Loucy (cell line): ENCODE measurements around the gene COPS7A.

Source experiments
- H2AFZ ChIP-seq: fragments of 200-600 bp; sonication (generic); 2 replicates; pipeline ENCODE4 v1.6.0; 2016; ENCODE audit warnings: antibody characterized with exemption, mild to moderate bottlenecking, low read length, moderate library complexity
- H3F3A ChIP-seq: fragments of 200-600 bp; 2 replicates; pipeline ENCODE4 v1.6.0; 2016; ENCODE audit warnings: antibody characterized with exemption, low read depth, mild to moderate bottlenecking
- H3K27me3 ChIP-seq: fragments of 200-600 bp; sonication (generic); 2 replicates; pipeline ENCODE4 v1.6.1; 2014; ENCODE audit warnings: low read length, mild to moderate bottlenecking; ENCODE audit not compliant: insufficient read depth, poor library complexity, severe bottlenecking
- H3K36me3 ChIP-seq: fragments of 200-600 bp; sonication (generic); 2 replicates; pipeline ENCODE4 v1.6.1; 2016; ENCODE audit warnings: low read length; ENCODE audit not compliant: insufficient read depth
- H3K4me1 ChIP-seq: fragments of 200-600 bp; sonication (generic); 2 replicates; pipeline ENCODE4 v1.5.1; 2014; ENCODE audit warnings: low read length, mild to moderate bottlenecking; ENCODE audit not compliant: insufficient read depth, poor library complexity, severe bottlenecking
- H3K4me2 ChIP-seq: fragments of 200-600 bp; sonication (generic); 2 replicates; pipeline ENCODE4 v1.6.0; 2014; ENCODE audit warnings: antibody characterized with exemption, low read length, low read depth, mild to moderate bottlenecking; ENCODE audit not compliant: poor library complexity, severe bottlenecking
- H3K4me3 ChIP-seq: fragments of 200-600 bp; sonication (generic); 2 replicates; pipeline ENCODE4 v1.5.1; 2014; ENCODE audit warnings: low read length, mild to moderate bottlenecking, mixed read lengths; ENCODE audit not compliant: poor library complexity, severe bottlenecking
- H3K79me2 ChIP-seq: fragments of 200-600 bp; sonication (generic); 2 replicates; pipeline ENCODE4 v1.6.1; 2014; ENCODE audit warnings: low read length; ENCODE audit not compliant: insufficient read depth
- H3K9ac ChIP-seq: fragments of 200-600 bp; sonication (generic); 2 replicates; pipeline ENCODE4 v1.6.0; 2014; ENCODE audit warnings: mild to moderate bottlenecking, low read depth, low read length, moderate library complexity; ENCODE audit not compliant: poor library complexity, severe bottlenecking
- H3K9me2 ChIP-seq: fragments of 200-600 bp; sonication (generic); replicated peaks from 2 replicates; pipeline ENCODE4 v1.6.1; 2016; ENCODE audit warnings: low read depth, low read length, mixed read lengths
- H3K9me3 ChIP-seq: fragments of 200-600 bp; sonication (generic); 2 replicates; pipeline ENCODE4 v1.6.1; 2014; ENCODE audit warnings: mild to moderate bottlenecking, antibody characterized with exemption, low read length, low read depth; ENCODE audit not compliant: insufficient read depth
- H4K20me1 ChIP-seq: fragments of 200-600 bp; sonication (generic); 2 replicates; pipeline ENCODE4 v1.6.0; 2014; ENCODE audit warnings: antibody characterized with exemption, low read length, mild to moderate bottlenecking; ENCODE audit not compliant: insufficient read depth, poor library complexity, severe bottlenecking
- EZH2phosphoT487 ChIP-seq: fragments of 200-600 bp; IDR thresholded peaks from 2 replicates; pipeline ENCODE4 v1.6.1; 2018; ENCODE audit warnings: antibody characterized with exemption, mild to moderate bottlenecking, moderate library complexity, borderline replicate concordance
- TF ChIP-seq, protein P1 (sequence below): fragments of 200-600 bp; sonication (generic); conservative IDR thresholded peaks from 2 replicates; pipeline ENCODE4 v1.5.1; 2014; ENCODE audit warnings: mild to moderate bottlenecking, antibody characterized with exemption, low read length

The COPS7A gene

DNA sequence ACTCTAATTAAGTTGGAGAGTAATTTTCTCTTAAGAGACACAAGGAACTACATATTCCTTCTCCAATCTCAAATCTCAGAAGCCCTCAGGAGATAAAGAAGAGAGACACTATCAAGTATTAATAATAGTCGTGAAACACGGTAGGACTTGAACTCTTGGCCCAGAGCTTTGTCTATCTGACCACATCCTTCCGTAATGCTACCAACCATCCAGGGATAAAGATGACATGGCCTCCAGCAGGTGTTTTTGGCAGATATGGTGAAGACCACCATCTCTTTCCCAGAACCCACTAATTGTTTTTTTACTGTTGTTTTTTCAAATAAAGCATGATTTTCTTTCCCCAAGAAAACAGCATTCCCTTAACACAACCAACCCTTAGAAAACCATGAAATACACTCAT, 38.0 kb upstream of the COPS7A start:
- H3K27me3 ChIP-seq, result no peaks in the 10 kb centered on the region
- peak overlapping the region; percentile 96 for H3K9ac ChIP-seq
- no peaks in the 10 kb centered on the region; the same call in 1 of the 2 replicates for H3K36me3 ChIP-seq
- peaks cover 55% of the 10 kb centered on the region for H4K20me1 ChIP-seq
- H3K4me3 ChIP-seq, result peak overlapping the region; percentile 87
- H3K4me1 ChIP-seq, result peaks cover 53% of the 10 kb centered on the region
- H3F3A ChIP-seq, result no peaks in the 10 kb centered on the region
- H3K4me2 ChIP-seq, result peak overlapping the region; percentile 100
- no peak for TF ChIP-seq EZH2phosphoT487
- TF ChIP-seq, protein P1, sequence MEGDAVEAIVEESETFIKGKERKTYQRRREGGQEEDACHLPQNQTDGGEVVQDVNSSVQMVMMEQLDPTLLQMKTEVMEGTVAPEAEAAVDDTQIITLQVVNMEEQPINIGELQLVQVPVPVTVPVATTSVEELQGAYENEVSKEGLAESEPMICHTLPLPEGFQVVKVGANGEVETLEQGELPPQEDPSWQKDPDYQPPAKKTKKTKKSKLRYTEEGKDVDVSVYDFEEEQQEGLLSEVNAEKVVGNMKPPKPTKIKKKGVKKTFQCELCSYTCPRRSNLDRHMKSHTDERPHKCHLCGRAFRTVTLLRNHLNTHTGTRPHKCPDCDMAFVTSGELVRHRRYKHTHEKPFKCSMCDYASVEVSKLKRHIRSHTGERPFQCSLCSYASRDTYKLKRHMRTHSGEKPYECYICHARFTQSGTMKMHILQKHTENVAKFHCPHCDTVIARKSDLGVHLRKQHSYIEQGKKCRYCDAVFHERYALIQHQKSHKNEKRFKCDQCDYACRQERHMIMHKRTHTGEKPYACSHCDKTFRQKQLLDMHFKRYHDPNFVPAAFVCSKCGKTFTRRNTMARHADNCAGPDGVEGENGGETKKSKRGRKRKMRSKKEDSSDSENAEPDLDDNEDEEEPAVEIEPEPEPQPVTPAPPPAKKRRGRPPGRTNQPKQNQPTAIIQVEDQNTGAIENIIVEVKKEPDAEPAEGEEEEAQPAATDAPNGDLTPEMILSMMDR, result no peak
- H2AFZ ChIP-seq, result no peak overlapping the region
- H3K9me3 ChIP-seq, result no peaks in the 10 kb centered on the region
- H3K9me2 ChIP-seq, result no peaks in the 10 kb centered on the region
- peaks cover 89% of the 10 kb centered on the region for H3K79me2 ChIP-seq

DNA sequence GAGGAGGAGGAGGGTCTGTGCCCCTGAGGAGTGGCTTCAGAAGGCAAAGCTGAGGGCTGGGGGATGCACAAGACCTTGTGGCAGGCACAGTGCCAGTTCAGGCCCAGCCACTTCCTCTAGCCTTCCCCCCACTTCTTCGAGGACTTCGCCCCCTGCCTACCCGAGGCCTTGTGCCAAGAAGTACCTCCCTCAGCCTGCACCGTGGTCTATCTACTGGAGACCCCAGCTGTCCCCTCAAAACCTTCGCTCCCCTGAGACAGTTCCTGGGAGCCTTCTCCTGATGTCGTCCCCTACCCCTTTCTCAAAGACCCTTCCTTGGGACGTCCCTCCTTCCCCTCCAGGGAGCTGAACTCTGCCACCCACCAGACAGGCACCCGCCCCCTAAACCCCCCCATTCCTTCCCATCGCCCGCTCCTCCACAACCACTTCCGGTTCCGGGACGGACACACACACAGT, 35.3 kb upstream of the COPS7A start:
- Histone ChIP-seq H4K20me1 (peaks cover 37% of the 10 kb centered on the region), H3K4me2 (peak overlapping the region; percentile 100), H2AFZ (peak overlapping the region; percentile 65), H3K36me3 (no peaks in the 10 kb centered on the region), H3K4me3 (peak overlapping the region; percentile 87), H3K9me2 (no peaks in the 10 kb centered on the region), H3K27me3 (no peaks in the 10 kb centered on the region), H3K9me3 (no peaks in the 10 kb centered on the region), H3K4me1 (peaks cover 41% of the 10 kb centered on the region), H3K79me2 (peaks cover 63% of the 10 kb centered on the region), H3K9ac (peak overlapping the region; percentile 96), H3F3A (0 out of 2 replicates have a peak, but pooled peaks cover 3% of the 10 kb centered on the region)
- TF ChIP-seq EZH2phosphoT487, result no peak
- TF ChIP-seq, protein P1, result no peak

GRCh38 chr12:6688999-6689882, 34.6 kb upstream of the COPS7A start, which contains the start of gene ZNF384:
Gene ZNF384 (minus strand): TSS chr12:6689375. CDS start chr12:6679520, 9,855 bp downstream.
- H3K9me3 ChIP-seq, result no peaks in the 10 kb centered on the region
- TF ChIP-seq, protein P1, result no peak
- TF ChIP-seq EZH2phosphoT487, result no peak
- H3K9me2 ChIP-seq, result no peaks in the 10 kb centered on the region
- H3K9ac ChIP-seq, result peak within 1 kb of the TSS; percentile 96
- H3K79me2 ChIP-seq, result peaks cover 57% of the 10 kb centered on the region
- peaks cover 36% of the 10 kb centered on the region for H3K4me1 ChIP-seq
- peaks cover 32% of the 10 kb centered on the region for H4K20me1 ChIP-seq
- H3K27me3 ChIP-seq, result no peaks in the 10 kb centered on the region
- peak within 1 kb of the TSS; percentile 100 for H3K4me2 ChIP-seq
- H2AFZ ChIP-seq, result peak within 1 kb of the TSS; percentile 65
- peak within 1 kb of the TSS; percentile 87 for H3K4me3 ChIP-seq
- no peaks in the 10 kb centered on the region for H3K36me3 ChIP-seq
- H3F3A ChIP-seq, result 0 out of 2 replicates have a peak, but pooled peaks cover 3% of the 10 kb centered on the region
